Brain microvascular endothelial cell (primary cell): ENCODE results near the gene COL26A1.
"Not testable (repeated sequence)": the region's sequence is repeated elsewhere in the genome, so short reads cannot be mapped to it uniquely, and the experiment has no call there.

Source experiments
- DNase-seq: peaks from one replicate; pipeline ENCODE4 v3.0.0-alpha.2; 2020
- H3K27ac ChIP-seq: fragments of 250-450 bp; sonication (Bioruptor Pico); 2 replicates; pipeline ENCODE4 v1.5.1; 2020; ENCODE audit warnings: mild to moderate bottlenecking, moderate library complexity
- H3K27me3 ChIP-seq: fragments of 250-450 bp; sonication (Bioruptor Pico); replicated peaks from 2 replicates; pipeline ENCODE4 v1.5.1; 2020; ENCODE audit warnings: mild to moderate bottlenecking
- H3K36me3 ChIP-seq: fragments of 250-450 bp; sonication (Bioruptor Pico); replicated peaks from 2 replicates; pipeline ENCODE4 v1.5.1; 2020; ENCODE audit warnings: mild to moderate bottlenecking
- H3K4me3 ChIP-seq: 2 replicates; pipeline ENCODE4 v1.5.1; 2011; ENCODE audit warnings: low read depth, mild to moderate bottlenecking, control low read depth, low read length, moderate library complexity
- in situ Hi-C: cut with HindIII; loops from 2 replicates; pipeline ENCODE4 v1.10.0; 2017; ENCODE audit warnings: low sequenced_read_pairs, low pct_ligation_motif_present
- TF ChIP-seq, protein P1 (sequence below): IDR thresholded peaks from 2 replicates; pipeline ENCODE4 v1.5.1; 2011; ENCODE audit warnings: low read depth, mild to moderate bottlenecking, moderate library complexity, low read length, control low read depth, inconsistent platforms; ENCODE audit errors: missing control alignments

Gene COL26A1

DNA sequence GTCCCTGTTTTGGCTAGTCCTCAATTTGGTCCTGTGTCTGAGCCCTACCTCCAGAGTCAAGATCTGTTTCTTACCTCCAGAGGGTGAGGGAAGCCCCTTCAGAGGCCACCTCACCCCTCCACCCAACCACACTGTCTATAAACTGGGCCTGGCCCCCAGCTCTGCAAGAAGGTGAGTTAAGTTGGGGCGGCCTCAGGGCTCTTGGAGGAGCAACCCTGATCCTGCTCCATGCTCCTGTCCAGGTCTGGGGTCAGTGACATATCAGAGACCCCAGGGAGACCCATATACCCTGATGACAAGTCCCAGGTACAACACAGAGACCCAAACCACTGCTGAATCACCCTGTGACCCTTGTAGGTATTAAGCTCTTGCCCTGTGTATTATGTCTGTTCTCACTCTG is 196.9 kb downstream of the COL26A1 start:
- H3K27ac ChIP-seq = no peak overlapping the region
- TF ChIP-seq, protein P1, sequence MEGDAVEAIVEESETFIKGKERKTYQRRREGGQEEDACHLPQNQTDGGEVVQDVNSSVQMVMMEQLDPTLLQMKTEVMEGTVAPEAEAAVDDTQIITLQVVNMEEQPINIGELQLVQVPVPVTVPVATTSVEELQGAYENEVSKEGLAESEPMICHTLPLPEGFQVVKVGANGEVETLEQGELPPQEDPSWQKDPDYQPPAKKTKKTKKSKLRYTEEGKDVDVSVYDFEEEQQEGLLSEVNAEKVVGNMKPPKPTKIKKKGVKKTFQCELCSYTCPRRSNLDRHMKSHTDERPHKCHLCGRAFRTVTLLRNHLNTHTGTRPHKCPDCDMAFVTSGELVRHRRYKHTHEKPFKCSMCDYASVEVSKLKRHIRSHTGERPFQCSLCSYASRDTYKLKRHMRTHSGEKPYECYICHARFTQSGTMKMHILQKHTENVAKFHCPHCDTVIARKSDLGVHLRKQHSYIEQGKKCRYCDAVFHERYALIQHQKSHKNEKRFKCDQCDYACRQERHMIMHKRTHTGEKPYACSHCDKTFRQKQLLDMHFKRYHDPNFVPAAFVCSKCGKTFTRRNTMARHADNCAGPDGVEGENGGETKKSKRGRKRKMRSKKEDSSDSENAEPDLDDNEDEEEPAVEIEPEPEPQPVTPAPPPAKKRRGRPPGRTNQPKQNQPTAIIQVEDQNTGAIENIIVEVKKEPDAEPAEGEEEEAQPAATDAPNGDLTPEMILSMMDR = no peak
- H3K36me3 ChIP-seq = no peaks in the 10 kb centered on the region
- peaks cover 5% of the 10 kb centered on the region for H3K27me3 ChIP-seq
- DNase-seq = no peak
- H3K4me3 ChIP-seq = no peak overlapping the region
- in situ Hi-C loops = no loop called here

DNA sequence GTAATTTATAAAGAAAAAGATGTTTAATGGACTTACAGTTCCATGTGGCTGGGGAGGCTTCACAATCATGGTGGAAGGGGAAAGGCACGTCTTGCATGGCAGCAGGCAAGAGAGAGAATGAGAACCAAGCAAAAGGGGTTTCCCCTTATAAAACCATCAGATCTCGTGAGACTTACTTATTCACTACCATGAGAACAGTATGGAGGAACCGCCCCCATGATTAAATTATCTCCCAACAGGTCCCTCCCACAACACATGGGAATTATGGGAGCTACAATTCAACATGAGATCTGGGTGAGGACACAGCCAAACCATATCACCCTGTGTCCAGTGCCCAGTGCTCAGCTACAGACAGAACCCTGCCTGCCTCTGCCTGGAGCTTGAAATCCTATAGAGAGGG is 197.3 kb downstream of the COL26A1 start:
- H3K4me3 ChIP-seq, in situ Hi-C loops, H3K27ac ChIP-seq, H3K36me3 ChIP-seq, H3K27me3 ChIP-seq, DNase-seq: not testable (repeated sequence)

DNA sequence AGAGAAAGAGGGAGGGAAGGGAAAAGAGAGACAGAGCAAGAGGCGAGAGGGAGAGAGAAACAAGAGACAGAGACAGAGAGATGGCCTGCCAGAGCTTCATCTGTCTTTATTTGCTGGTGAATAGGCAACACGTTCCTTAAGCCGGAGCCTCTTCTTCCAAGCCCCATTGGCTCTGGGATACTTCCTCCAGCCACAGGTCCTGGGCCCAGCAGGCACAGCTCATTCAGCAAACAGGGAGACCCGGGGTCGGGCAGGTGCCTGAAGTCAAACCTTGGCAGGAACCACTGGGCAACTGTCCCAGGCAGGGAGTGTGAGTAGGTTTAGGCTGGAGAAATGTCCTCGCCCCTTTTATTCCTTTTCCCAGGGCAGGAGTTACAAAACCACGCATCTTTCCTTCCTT is 198.2 kb downstream of the COL26A1 start:
- in situ Hi-C loops = no loop called here
- H3K36me3 ChIP-seq = no peaks in the 10 kb centered on the region
- TF ChIP-seq, protein P1 = no peak
- DNase-seq = no peak
- no peak overlapping the region for H3K4me3 ChIP-seq
- H3K27ac ChIP-seq = no peak overlapping the region
- H3K27me3 ChIP-seq = peaks cover 5% of the 10 kb centered on the region

DNA sequence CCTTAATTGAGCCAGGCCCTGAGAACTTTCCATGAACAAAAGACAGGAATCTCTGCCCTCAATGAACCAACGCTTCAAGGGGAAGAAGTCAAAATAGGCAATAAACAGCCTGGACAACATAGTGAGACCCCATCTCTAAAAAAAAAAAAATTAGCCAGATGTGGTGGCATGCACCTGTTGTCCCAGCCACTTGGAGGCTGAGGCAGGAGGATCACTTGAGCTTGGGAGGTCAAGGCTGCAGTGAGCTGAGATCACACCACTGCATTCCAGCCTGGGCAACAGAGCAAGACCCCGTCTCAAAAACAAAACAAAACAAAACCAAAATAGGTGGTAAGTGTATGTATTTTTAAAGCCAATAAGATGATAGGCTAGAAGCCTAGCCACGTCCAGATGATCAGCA is 198.6 kb downstream of the COL26A1 start:
- in situ Hi-C loops, H3K4me3 ChIP-seq, H3K36me3 ChIP-seq, H3K27me3 ChIP-seq, H3K27ac ChIP-seq, DNase-seq: not testable (repeated sequence)

DNA sequence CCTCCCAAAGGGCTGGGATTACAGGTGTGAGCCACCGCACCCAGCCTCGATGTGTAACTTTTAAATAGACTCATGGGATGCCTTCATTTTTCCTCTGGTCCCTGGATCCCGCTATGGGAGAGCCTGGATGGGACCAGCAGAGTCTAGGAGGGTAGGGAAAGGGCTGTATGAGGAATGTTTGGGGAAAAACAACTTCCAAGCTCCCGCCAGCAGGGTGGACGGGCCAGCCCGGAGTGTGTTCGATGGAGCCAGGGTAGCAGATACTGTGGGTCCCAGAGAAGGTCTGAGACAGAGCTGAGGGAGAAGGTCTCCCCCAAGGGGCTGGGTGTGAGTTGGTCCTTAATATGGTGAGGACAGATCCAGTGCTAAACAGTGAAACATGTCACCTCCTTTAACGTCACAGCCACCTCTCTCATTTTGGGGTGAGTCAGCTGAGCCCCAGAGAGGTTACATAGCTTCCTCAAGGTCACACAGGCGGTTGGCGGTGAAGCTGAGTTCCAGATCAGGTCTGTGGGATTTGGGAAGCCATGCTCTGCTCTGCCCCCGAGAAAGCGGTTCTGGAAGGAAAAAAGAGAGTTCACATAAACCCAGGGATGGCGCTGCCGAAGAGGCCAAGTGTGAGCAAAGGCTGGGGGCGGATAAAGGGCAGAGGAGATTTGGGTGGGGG is 200.0 kb downstream of the COL26A1 start:
- in situ Hi-C loops = no loop called here
- DNase-seq = no peak
- H3K27me3 ChIP-seq = peaks cover 5% of the 10 kb centered on the region
- TF ChIP-seq, protein P1 = no peak
- no peak overlapping the region for H3K27ac ChIP-seq
- no peak overlapping the region for H3K4me3 ChIP-seq
- no peaks in the 10 kb centered on the region for H3K36me3 ChIP-seq

DNA sequence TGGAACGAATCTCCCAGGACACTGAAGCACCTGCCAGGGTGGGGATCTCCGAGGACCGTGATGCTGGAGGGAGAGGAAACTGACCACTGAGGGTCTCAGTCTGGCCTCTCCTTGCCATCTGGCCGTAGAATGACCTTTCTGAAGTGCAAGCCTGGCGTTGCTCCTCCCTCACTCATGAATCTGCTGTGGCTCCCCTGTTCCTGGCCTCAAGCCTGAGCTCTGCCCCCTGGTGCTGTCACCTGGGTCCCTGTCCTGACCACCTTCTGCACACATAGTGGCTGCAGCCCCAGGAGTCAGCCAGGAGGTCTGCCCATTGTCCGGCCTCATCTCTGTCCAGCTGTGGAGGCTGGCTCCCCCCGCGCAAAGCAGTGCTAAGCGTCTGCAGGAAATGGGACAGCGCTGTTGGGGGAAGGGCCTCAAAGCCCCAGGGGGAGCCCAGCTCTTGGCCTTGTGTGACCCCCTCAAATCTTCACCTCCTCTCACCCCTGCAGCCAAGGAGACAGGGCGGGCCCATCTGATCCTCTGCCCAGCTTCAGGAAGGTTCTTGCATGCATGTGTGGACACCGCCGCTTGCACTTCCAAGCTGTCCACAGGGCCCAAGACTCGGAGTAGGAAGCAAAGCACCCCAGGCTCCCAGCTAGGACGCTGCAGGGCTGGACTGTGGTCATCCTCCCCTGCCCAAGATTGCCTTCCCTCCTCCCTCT is 200.7 kb downstream of the COL26A1 start:
- Histone ChIP-seq H3K27me3 (peaks cover 5% of the 10 kb centered on the region), H3K36me3 (no peaks in the 10 kb centered on the region), H3K27ac (no peak overlapping the region), H3K4me3 (no peak overlapping the region)
- in situ Hi-C loops = no loop called here
- no peak for DNase-seq
- TF ChIP-seq, protein P1 = no peak
